ENCODE data around the gene SLC7A5.

The SLC7A5 gene

DNA sequence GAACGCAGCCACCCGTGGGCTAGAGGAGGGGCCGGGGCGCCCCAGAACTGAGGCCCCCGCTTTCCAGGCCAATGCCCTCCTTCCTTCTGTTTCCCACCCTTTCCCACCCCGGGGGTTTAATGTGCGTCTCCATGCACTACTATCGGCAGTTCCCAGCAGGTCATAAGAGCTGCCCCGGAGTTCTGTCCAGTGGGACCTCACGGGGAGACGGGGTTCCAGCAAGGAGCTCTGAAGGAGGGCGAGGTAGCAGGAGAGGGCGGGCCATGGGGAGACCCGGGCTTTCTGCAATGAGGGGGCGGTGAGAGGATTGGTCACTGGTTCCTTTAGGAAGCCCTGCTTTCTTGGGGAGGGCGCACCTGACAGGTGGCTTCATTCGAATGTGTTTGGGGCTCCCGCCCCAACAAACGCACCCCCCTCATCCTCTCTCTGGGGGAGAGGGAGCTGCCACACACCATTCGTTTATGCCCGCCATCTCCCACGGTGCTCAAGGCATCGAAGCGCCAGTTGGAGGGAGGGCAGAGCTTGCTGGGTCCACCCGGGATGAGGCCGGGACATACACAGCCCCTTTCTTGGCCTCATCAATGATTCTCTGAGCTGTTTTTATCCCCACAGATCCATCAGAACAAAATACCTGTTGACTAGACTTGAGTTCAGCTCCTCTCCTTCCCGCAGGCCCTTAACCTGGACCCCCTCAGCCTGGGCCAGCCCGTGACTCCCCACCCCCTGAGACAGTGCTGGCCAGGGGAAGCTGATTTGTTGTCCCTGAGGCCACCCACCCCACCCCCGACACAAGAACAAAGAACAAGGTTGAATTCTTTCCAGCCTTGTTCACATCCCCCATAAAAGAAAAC is 44.1 kb downstream of the SLC7A5 start:
- Histone ChIP-seq H3K9me3 (ENCODE audit: control insufficient read depth, low read length) (no peaks in the 10 kb centered on the region), H3K36me3 (ENCODE audit: control insufficient read depth, insufficient read depth, low read length) (peaks cover 8% of the 10 kb centered on the region), H3K4me3 (ENCODE audit: extremely low read depth, insufficient read depth, low read length, poor library complexity, severe bottlenecking) (no peak overlapping the region), H3K27ac (ENCODE audit: low read depth, low read length, severe bottlenecking) (no peak overlapping the region), H3K4me1 (ENCODE audit: control insufficient read depth, insufficient read depth, low read length, poor library complexity, severe bottlenecking) (no peaks in the 10 kb centered on the region)
- WGBS, 2 experiments (ENCODE audit: insufficient coverage in 2 of 2), result 82 to 84% methylated on average over 24 of the region's 29 CpGs

DNA sequence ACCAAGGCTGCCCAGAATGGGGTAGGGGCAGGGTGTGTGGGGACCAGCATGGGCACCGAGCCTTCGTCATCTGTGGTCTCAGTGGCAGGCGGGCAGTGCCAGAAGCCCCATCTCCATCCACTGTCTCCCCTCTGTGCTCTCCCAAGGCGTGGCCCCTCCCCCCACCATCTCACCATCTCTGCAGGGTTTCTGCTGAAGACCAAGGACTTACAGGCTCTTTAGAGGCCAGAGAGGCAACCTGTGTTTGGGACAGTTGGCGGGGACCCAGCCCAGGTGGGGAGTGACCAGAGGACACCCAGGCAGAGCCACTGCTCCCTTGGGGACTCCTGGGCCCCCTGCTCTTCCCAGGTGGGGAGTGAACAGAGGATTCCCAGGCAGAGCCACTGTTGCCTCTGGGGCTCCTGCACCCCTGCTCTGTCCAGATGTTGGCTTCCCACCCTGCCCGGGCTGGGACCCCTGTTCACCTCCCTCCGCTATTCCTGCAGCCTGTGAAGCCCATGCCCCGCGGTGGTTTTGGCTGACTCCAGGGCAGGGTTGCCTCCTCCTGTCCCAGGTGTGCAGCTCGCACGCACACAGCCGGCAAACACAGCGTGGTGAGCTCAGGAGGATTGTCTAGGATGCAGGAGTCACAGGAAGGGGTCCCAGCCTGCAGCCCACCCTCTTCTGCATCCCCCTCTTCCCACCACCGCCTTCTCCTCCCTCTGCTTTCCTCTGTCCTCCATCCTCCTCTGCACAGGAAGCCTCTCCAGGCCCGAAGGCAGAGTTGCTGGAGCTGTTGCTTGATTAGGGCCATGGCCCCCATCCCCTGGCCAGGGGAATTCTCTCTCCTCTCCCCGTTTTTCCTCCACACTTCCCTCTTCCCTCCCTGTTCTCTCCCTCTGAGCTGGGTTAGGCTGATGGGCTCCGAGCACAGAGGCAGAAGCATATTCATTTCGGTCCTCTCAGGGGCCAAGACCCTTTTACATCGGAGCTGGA is 45.0 kb downstream of the SLC7A5 start:
- Histone ChIP-seq H3K36me3 (ENCODE audit: control insufficient read depth, insufficient read depth, low read length) (peaks cover 4% of the 10 kb centered on the region), H3K27ac (ENCODE audit: low read depth, low read length, severe bottlenecking) (no peak overlapping the region), H3K4me3 (ENCODE audit: extremely low read depth, insufficient read depth, low read length, poor library complexity, severe bottlenecking) (no peak overlapping the region), H3K4me1 (ENCODE audit: control insufficient read depth, insufficient read depth, low read length, poor library complexity, severe bottlenecking) (no peaks in the 10 kb centered on the region), H3K9me3 (ENCODE audit: control insufficient read depth, low read length) (no peaks in the 10 kb centered on the region)
- WGBS, 2 experiments (ENCODE audit: insufficient coverage in 2 of 2), result 82 to 86% methylated on average over 11 to 16 of the region's 19 CpGs

DNA sequence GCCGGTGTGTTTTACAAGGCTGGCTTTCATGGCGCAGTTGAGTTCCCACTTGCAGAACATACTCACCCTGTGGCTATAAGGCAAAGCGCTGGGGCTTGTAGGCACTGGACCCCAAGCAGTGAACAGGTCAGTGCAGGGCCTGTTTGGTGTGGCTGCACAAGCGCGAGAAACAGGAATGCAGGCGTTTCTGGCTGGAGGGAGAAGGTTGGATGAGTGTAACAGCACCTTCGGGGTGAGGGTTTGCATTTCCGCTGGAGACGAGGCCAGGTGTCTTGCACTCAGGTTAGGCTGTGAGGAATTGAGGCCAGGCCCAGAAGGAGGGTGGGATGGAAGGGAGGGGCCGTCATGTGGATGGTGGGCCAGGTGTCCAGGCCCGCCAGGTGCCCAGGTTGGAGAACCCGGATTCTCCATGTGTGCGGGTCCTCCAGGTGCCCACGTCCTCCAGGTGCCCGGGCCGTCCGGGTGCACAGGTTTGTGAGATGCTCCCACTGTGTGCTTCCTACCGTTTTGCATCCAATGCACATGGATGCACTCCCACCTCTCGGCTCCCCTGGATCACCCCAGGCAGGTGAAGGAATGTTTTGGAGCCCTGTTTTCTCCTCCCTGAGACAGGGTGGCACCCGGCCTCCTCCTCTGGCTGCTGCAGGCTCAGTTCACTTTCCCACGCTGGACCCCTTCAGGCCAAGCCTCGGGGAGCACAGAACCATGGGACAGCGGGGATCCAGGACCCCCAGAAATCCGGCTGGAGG is 46.0 kb downstream of the SLC7A5 start:
- no peaks in the 10 kb centered on the region for H3K36me3 ChIP-seq (ENCODE audit: control insufficient read depth, insufficient read depth, low read length)
- no peak overlapping the region for H3K27ac ChIP-seq (ENCODE audit: low read depth, low read length, severe bottlenecking)
- 86 to 91% methylated on average over 19 to 24 of the region's 24 CpGs for WGBS, 2 experiments (ENCODE audit: insufficient coverage in 2 of 2)
- peaks cover 4% of the 10 kb centered on the region for H3K9me3 ChIP-seq (ENCODE audit: control insufficient read depth, low read length)
- H3K4me3 ChIP-seq (ENCODE audit: extremely low read depth, insufficient read depth, low read length, poor library complexity, severe bottlenecking), result no peak overlapping the region
- no peaks in the 10 kb centered on the region for H3K4me1 ChIP-seq (ENCODE audit: control insufficient read depth, insufficient read depth, low read length, poor library complexity, severe bottlenecking)

DNA sequence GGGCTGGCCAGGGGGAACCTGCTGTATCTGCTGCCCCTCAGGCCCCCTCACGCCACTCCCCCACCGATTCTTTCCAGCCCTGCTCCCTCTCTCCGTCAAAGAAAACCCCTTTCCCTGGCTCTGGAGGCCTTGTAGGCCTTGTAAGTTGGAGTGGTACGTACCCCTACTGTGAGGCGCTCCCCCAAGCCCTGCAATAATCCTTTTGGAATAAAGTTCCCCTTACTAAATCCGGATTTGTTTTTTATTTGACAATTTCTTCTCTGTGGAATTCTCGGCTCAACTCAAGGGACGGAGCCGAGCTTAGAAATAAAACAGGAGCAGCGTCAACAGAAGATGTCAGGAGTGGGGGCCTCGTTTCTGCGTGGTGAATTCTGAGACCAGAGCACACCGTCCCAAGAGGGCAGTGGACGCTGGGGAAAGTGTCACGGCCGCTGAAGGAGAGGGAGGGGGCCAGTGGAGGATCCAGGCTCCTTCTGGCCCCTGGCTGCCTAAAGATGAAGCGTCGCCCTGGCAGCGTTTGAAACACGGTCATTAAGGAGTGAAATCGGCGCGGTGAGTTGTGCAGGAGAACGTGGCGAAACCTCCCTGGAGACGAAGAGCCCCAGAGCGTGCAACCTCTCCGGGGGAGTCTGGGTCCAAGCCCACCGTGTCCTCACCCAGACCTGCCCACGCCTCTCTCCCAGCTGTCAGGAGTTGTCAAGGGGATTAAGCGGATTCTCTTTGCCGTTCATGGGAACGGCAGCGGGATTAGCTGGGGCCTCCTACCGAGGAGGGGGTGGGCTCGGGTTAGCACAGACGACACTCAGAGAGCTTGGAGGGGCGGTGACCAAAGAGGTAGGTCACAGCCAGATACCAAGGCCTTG is 47.0 kb downstream of the SLC7A5 start:
- H3K36me3 ChIP-seq (ENCODE audit: control insufficient read depth, insufficient read depth, low read length), result no peaks in the 10 kb centered on the region
- H3K4me3 ChIP-seq (ENCODE audit: extremely low read depth, insufficient read depth, low read length, poor library complexity, severe bottlenecking), result no peak overlapping the region
- H3K9me3 ChIP-seq (ENCODE audit: control insufficient read depth, low read length), result peaks cover 14% of the 10 kb centered on the region

DNA sequence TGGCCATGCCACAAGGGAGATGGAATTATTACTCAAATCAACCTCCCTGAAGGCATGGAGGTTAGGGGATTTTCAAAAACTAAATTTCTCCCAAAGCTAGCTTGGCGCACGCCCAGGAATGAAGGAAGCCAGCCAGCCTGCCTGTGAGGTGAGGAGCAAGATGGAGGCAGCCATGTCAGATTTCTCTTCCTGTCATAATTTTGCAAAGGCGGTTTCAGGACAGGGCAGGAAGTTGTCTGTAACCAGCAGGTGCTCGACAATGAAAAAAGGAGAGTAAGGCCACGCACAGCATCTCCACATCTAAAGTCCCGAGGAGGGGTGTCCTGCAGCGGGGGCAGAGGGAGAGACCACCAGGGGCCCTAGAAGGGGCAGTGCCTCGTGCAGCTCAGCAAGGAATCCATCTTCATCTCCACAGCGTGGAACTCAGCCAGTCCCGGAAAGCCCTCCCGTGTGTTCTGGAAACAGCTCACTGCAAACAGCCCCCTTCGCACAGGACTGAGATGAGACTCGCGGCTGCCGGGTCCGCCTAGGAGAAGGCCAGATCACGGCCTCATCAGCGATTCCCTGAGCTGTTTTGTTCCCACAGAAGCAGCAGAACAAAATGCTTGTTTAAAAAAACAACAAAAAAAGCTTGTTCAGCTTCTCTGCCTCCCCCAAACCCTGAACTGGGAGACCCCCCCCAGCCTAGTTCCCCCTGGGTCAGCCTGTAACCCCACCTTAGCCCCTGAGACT is 47.8 kb downstream of the SLC7A5 start:
- Histone ChIP-seq H3K27ac (ENCODE audit: low read depth, low read length, severe bottlenecking) (peak overlapping the region; percentile 45), H3K36me3 (ENCODE audit: control insufficient read depth, insufficient read depth, low read length) (no peaks in the 10 kb centered on the region), H3K4me1 (ENCODE audit: control insufficient read depth, insufficient read depth, low read length, poor library complexity, severe bottlenecking) (no peaks in the 10 kb centered on the region), H3K4me3 (ENCODE audit: extremely low read depth, insufficient read depth, low read length, poor library complexity, severe bottlenecking) (no peak overlapping the region), H3K9me3 (ENCODE audit: control insufficient read depth, low read length) (peaks cover 21% of the 10 kb centered on the region)
- WGBS, 2 experiments (ENCODE audit: insufficient coverage in 2 of 2), result 84 to 88% methylated on average over 16 to 17 of the region's 18 CpGs

More for the DNA sequence above, 47.0 kb downstream of the SLC7A5 start:
- no peaks in the 10 kb centered on the region for H3K4me1 ChIP-seq (ENCODE audit: control insufficient read depth, insufficient read depth, low read length, poor library complexity, severe bottlenecking)
- WGBS, 2 experiments (ENCODE audit: insufficient coverage in 2 of 2), result 56 to 67% methylated on average over 35 to 37 of the region's 38 CpGs
- H3K27ac ChIP-seq (ENCODE audit: low read depth, low read length, severe bottlenecking), result peak overlapping the region; percentile 45

DNA sequence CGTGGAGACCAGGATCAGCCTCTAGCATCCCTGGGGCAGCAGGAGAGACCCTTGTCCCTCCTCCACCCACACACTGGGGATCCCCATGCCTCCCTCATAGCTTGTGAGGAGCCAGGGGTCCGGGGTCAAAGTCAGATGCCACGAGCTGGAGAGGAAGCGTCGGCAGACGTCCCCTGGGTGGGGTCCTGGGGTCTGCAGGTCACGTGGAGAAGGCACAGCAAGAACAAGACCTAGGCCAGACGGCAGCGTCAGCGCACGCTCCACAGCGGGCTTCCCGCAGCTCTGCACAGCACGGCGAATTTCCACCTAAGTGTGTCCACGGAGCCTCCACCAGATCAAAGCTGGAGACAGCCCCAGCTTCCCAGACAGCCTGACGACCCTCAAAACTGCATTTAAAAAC is 49.3 kb downstream of the SLC7A5 start:
- H3K4me3 ChIP-seq (ENCODE audit: extremely low read depth, insufficient read depth, low read length, poor library complexity, severe bottlenecking), result no peak overlapping the region
- H3K36me3 ChIP-seq (ENCODE audit: control insufficient read depth, insufficient read depth, low read length), result no peaks in the 10 kb centered on the region
- no peaks in the 10 kb centered on the region for H3K4me1 ChIP-seq (ENCODE audit: control insufficient read depth, insufficient read depth, low read length, poor library complexity, severe bottlenecking)
- 82 to 84% methylated on average over 10 to 15 of the region's 17 CpGs for WGBS, 2 experiments (ENCODE audit: insufficient coverage in 2 of 2)
- H3K9me3 ChIP-seq (ENCODE audit: control insufficient read depth, low read length), result peaks cover 21% of the 10 kb centered on the region
- H3K27ac ChIP-seq (ENCODE audit: low read depth, low read length, severe bottlenecking), result no peak overlapping the region

DNA sequence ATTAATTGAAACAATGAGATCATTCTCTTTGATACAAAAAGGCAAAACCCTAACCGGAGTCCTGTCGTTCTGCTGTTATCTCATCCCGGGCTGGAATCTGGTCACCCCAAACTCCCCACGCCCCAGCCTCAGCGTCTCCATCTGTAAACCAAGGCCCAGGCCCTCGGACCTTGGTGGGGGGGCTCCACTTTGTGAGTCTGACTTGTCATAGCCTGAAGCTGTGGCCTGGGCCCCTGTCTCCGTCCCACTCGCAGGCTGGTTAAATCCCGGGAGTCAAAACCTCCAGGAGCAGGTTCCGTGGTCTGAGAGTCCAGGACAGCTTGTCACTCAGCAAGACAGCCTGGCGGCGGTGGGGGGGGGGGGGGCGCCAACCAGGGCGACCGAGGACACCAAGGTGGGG is 50.0 kb downstream of the SLC7A5 start:
- no peaks in the 10 kb centered on the region for H3K36me3 ChIP-seq (ENCODE audit: control insufficient read depth, insufficient read depth, low read length)
- WGBS, 2 experiments (ENCODE audit: insufficient coverage in 2 of 2), result 92 to 99% methylated on average over 8 to 13 of the region's 15 CpGs
- no peak overlapping the region for H3K4me3 ChIP-seq (ENCODE audit: extremely low read depth, insufficient read depth, low read length, poor library complexity, severe bottlenecking)
- H3K27ac ChIP-seq (ENCODE audit: low read depth, low read length, severe bottlenecking), result no peak overlapping the region
- H3K4me1 ChIP-seq (ENCODE audit: control insufficient read depth, insufficient read depth, low read length, poor library complexity, severe bottlenecking), result no peaks in the 10 kb centered on the region
- H3K9me3 ChIP-seq (ENCODE audit: control insufficient read depth, low read length), result peaks cover 21% of the 10 kb centered on the region

DNA sequence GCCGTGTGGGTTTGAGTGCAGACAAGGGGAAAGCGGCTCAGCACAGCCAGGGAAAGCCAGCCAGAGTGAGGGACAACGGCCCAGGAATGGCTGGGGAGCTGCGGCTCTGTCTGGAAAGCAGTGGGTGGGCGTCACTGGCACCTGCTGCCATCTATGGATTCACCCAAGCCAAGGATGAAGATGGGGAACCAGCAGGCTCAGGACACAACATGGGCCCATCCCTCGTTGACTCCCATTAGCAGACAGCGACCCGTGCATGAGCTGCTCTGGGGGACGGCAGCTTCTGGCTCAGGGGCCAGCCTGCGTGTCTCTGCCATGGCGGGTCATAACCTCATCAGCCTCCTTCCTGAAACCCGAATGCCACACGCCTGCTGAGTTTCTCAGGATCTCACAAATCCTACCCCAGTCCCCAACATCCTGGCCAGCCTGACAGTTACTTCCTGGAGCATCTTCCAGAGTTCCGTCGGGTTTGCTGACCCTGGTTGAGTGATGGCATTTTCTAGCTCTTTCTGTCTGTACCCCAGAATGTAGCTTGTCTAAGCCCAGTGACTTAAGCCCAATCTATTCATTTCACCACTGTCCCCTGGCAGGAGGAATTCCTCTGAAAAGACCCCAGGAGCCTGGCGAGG is 50.7 kb downstream of the SLC7A5 start:
- Histone ChIP-seq H3K4me3 (ENCODE audit: extremely low read depth, insufficient read depth, low read length, poor library complexity, severe bottlenecking) (no peak overlapping the region), H3K9me3 (ENCODE audit: control insufficient read depth, low read length) (peaks cover 21% of the 10 kb centered on the region), H3K27ac (ENCODE audit: low read depth, low read length, severe bottlenecking) (no peak overlapping the region), H3K4me1 (ENCODE audit: control insufficient read depth, insufficient read depth, low read length, poor library complexity, severe bottlenecking) (no peaks in the 10 kb centered on the region), H3K36me3 (ENCODE audit: control insufficient read depth, insufficient read depth, low read length) (no peaks in the 10 kb centered on the region)
- 96 to 97% methylated on average over 15 to 16 of the region's 16 CpGs for WGBS, 2 experiments (ENCODE audit: insufficient coverage in 2 of 2)

DNA sequence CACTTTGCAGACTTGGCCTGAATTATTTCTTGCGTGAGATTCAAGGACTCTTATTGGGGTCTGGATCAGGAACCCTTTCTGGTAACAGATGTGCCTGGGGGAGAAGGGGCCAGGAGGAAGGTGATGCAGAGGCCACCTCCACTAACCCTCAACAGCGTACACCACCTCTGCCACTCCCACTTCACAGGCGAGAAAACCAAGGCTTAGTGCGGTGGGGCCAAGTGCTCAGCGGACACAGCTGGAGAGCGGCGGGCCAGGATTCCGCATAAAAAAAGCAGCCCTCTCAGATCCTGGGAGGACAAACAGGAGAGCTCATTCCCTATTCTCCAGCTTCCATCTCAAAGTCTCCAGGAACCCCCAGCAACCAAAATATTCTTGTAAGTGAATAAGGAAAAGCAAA is 51.4 kb downstream of the SLC7A5 start:
- Histone ChIP-seq H3K4me3 (ENCODE audit: extremely low read depth, insufficient read depth, low read length, poor library complexity, severe bottlenecking) (no peak overlapping the region), H3K27ac (ENCODE audit: low read depth, low read length, severe bottlenecking) (no peak overlapping the region), H3K36me3 (ENCODE audit: control insufficient read depth, insufficient read depth, low read length) (no peaks in the 10 kb centered on the region), H3K9me3 (ENCODE audit: control insufficient read depth, low read length) (peaks cover 21% of the 10 kb centered on the region), H3K4me1 (ENCODE audit: control insufficient read depth, insufficient read depth, low read length, poor library complexity, severe bottlenecking) (no peaks in the 10 kb centered on the region)
- 96% methylated on average over 7 of the region's 8 CpGs; no CpG with 5 or more reads in 1 of the 2 experiments for WGBS, 2 experiments (ENCODE audit: insufficient coverage in 2 of 2)
